Measurements from ENCODE around the gene PMEL. TPM values are rescaled to one million over a fixed set of nuclear protein-coding genes. Genes with fewer than 3 reads are reported as not detected.
"Not testable (repeated sequence)": the region's sequence is repeated elsewhere in the genome, so short reads cannot be mapped to it uniquely, and the experiment has no call there.

PMEL gene
- total RNA-seq, 2 donors from 2014 or later = 0.63 TPM; not detected in 1

DNA sequence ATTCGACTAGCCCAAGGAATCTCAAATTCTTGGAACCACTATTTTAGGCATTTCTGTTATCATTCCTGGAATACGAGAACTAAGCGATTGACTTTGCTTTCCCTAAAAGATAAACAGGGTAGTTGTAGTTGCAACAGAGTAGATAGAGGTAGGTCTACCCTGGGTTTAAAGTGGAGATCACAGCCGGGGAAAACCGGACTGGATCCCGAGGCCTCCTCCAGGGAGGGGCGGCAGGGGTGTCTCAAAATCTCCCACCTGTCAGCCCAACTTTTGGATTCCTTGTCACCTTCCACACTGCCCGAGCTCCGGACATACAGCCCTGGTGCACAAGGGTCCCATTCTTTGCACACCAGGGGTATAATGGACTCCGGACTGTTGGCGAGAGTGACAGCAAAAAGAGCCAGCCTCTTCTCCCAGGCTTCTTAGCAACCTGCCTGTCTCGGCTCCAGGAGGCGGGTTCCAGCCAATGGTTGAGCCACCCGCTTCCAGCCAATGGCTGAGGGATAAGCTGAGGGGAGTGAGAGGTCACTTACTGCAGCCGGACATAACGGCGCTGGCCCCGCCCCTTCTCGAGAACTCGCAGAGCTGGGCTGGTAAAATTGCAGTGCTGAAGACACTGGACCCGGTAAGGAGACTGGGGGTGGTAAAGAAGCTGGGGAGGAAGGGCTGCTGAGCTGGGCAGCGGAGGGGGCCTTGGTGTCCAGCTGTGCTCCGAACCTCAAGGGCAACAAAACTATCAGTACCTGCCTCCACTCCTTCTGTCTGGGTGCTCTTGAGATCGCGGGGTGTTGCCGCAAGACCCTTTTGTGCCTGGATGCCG is 31.1 kb upstream of the PMEL start, which contains the start of gene SUOX:
Gene SUOX (plus strand): TSS at position 562 of the 820 bp plus-strand sequence. CDS start 4,946 bp downstream, outside the sequence.
- Mint-ChIP-seq H3K4me1 (peaks cover 11% of the 10 kb centered on the region), H3K4me3 (no peak within 1 kb of the TSS), H3K27me3 (peaks cover 4% of the 10 kb centered on the region), H3K27ac (peak within 1 kb of the TSS; percentile 21), H3K36me3 (ENCODE audit: low read depth) (no peaks in the 10 kb centered on the region)
- ATAC-seq (peak; percentile 62), DNase-seq (no peak)
- no peaks in the 10 kb centered on the region for H3K9me3 ChIP-seq (ENCODE audit: control insufficient read depth, low read length, poor library complexity, severe bottlenecking)

DNA sequence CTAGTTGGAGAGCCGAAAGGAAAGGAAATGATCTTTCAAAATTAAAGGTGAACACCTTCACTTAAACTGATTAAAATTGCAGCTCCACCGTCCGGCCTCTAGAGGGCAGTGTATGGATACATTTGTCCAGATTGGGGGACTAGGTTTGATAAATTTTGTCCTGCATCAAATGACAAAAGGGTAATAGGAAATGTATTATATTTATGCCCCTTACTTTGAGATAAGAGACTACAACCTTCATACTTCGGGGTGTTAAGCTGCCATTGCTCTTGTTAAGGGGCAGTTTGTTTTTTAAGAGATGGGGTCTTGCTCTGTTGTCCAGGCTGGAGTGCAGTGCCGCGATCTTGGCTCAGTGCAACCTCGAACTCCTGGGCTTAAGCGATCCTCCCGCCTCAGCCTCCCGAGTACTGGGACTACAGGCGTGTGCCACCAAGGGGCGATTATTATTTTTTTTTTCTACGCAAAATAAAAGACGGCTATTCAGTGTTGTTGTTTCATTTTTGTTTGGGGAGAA is 30.4 kb upstream of the PMEL start:
- H3K9me3 ChIP-seq (ENCODE audit: control insufficient read depth, low read length, poor library complexity, severe bottlenecking) = no peaks in the 10 kb centered on the region
- Mint-ChIP-seq H3K36me3 (ENCODE audit: low read depth) (no peaks in the 10 kb centered on the region), H3K4me3 (no peak overlapping the region), H3K27ac (peak overlapping the region; percentile 21), H3K27me3 (peaks cover 4% of the 10 kb centered on the region), H3K4me1 (peaks cover 11% of the 10 kb centered on the region)
- ATAC-seq (peak; percentile 86), DNase-seq (peak; percentile 34 to 51 (median 36))

DNA sequence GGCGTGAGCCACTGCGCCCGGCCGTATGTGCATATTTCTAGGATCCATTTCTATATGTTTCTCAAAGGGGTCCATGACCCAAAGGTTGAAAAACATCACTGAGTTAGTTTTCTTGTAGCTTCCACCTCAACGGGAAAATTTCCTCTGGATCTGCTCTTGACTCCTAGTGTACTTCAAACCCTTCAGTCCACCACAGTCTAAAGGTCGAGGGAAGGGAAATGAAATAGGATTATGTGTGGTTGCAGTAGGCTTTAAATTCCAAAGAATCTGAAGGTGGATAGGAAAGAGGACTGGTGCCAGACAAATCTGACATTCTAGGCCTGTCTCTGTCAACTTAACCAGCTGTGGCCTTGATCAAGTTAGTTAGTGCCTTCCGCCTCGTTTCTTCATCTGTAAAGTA is 29.5 kb upstream of the PMEL start:
- H3K27me3 Mint-ChIP-seq = peaks cover 4% of the 10 kb centered on the region

GRCh38 chr12:55993230-55993853 is 27.5 kb upstream of the PMEL start:
- ATAC-seq (no peak), DNase-seq (no peak)
- no peak overlapping the region for H3K4me3 Mint-ChIP-seq
- H3K9me3 ChIP-seq (ENCODE audit: control insufficient read depth, low read length, poor library complexity, severe bottlenecking) = no peaks in the 10 kb centered on the region
- H3K27ac Mint-ChIP-seq = peak overlapping the region; percentile 65
- H3K36me3 Mint-ChIP-seq (ENCODE audit: low read depth) = no peaks in the 10 kb centered on the region
- peaks cover 4% of the 10 kb centered on the region for H3K27me3 Mint-ChIP-seq
- H3K4me1 Mint-ChIP-seq = peaks cover 11% of the 10 kb centered on the region

More for the DNA sequence above, 29.5 kb upstream of the PMEL start:
- ATAC-seq (no peak), DNase-seq (no peak)
- H3K9me3 ChIP-seq (ENCODE audit: control insufficient read depth, low read length, poor library complexity, severe bottlenecking) = no peaks in the 10 kb centered on the region
- Mint-ChIP-seq H3K27ac (peak overlapping the region; percentile 21), H3K4me3 (no peak overlapping the region), H3K4me1 (peaks cover 11% of the 10 kb centered on the region), H3K36me3 (ENCODE audit: low read depth) (no peaks in the 10 kb centered on the region)

DNA sequence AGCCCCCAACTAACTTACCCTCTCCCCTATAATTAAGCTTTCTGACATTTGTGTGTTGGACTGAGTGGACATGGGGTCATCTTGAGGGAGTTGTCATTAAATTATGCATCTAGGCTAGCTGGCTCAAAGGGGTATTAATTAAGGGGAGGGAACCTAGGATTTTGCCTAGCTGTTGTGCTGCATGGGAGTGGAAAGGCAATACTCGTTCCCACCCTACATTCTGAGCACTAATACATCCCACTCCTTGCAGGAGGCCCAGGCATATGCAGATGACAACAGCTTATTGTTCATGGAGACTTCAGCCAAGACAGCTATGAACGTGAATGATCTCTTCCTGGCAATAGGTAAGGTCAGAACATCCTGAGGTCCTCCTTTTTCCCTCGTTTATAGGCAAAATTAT is 25.3 kb upstream of the PMEL start:
- no peak for ATAC-seq
- Mint-ChIP-seq H3K36me3 (ENCODE audit: low read depth) (no peaks in the 10 kb centered on the region), H3K27me3 (no peaks in the 10 kb centered on the region), H3K4me3 (no peak overlapping the region), H3K27ac (no peak overlapping the region), H3K4me1 (peaks cover 4% of the 10 kb centered on the region)
- H3K9me3 ChIP-seq (ENCODE audit: control insufficient read depth, low read length, poor library complexity, severe bottlenecking) = no peaks in the 10 kb centered on the region
- no peak for DNase-seq

DNA sequence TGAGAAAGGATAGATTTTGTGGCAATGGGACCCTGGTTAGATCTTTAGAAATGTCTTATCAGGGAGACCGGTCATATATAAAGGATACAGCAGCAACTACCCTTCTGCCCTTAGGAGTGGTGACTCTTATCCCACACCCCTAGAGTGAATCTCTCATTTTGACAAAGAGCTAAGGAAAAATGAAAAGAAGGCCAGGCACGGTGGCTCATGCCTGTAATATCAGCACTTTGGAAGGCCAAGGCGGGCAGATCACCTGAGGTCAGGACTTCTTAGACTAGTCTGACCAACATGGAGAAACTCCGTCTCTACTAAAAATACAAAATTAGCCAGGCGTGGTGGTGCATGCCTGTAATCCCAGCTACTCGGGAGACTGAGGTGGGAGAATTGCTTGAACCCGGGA is 20.1 kb upstream of the PMEL start:
- H3K9me3 ChIP-seq (ENCODE audit: control insufficient read depth, low read length, poor library complexity, severe bottlenecking); H3K36me3 Mint-ChIP-seq (ENCODE audit: low read depth); H3K4me3 Mint-ChIP-seq; DNase-seq; H3K4me1 Mint-ChIP-seq; ATAC-seq; H3K27me3 Mint-ChIP-seq: not testable (repeated sequence)
- H3K27ac Mint-ChIP-seq = peak overlapping the region; percentile 21

- H3K27me3 Mint-ChIP-seq = no peaks in the 10 kb centered on the region
- H3K27ac Mint-ChIP-seq = peak overlapping the region; percentile 21
- no peaks in the 10 kb centered on the region for H3K36me3 Mint-ChIP-seq (ENCODE audit: low read depth)
- H3K9me3 ChIP-seq (ENCODE audit: control insufficient read depth, low read length, poor library complexity, severe bottlenecking) = no peaks in the 10 kb centered on the region
- DNase-seq (no peak), ATAC-seq (no peak)
- peaks cover 2% of the 10 kb centered on the region for H3K4me1 Mint-ChIP-seq
- H3K4me3 Mint-ChIP-seq = no peak overlapping the region
Observed at GRCh38 chr12:55985341-55985740, 19.5 kb upstream of the PMEL start.

DNA sequence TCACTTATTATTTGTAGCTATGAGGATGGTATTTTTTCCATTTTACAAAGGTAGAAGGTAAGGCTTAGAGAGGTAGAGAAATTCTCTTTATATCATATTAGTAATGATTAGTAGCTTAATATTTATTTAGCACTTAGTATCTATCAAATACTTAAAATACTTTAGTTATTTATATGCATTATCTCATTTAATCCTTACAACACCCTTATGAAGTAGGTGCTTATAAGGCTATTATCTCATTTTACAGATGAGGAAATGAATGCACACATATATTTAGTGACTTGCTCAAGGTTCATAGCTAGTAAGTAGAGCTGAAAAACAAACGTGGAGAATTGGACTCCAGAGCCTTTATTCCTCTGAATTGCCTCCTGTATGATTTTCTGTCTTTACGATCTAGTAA is 19.0 kb upstream of the PMEL start:
- H3K4me3 Mint-ChIP-seq = no peak overlapping the region
- no peaks in the 10 kb centered on the region for H3K27me3 Mint-ChIP-seq
- no peak for ATAC-seq
- peaks cover 6% of the 10 kb centered on the region for H3K4me1 Mint-ChIP-seq
- no peaks in the 10 kb centered on the region for H3K9me3 ChIP-seq (ENCODE audit: control insufficient read depth, low read length, poor library complexity, severe bottlenecking)
- no peaks in the 10 kb centered on the region for H3K36me3 Mint-ChIP-seq (ENCODE audit: low read depth)
- DNase-seq = no peak
- H3K27ac Mint-ChIP-seq = peak overlapping the region; percentile 21

GRCh38 chr12:55983232-55983842 is 17.5 kb upstream of the PMEL start:
- Mint-ChIP-seq H3K27me3 (no peaks in the 10 kb centered on the region), H3K4me1 (peaks cover 12% of the 10 kb centered on the region), H3K4me3 (no peak overlapping the region), H3K36me3 (ENCODE audit: low read depth) (no peaks in the 10 kb centered on the region), H3K27ac (peak overlapping the region; percentile 62)
- H3K9me3 ChIP-seq (ENCODE audit: control insufficient read depth, low read length, poor library complexity, severe bottlenecking) = no peaks in the 10 kb centered on the region
- no peak for ATAC-seq
- DNase-seq = no peak

GRCh38 chr12:55982319-55982936 is 16.6 kb upstream of the PMEL start:
- DNase-seq (no peak), ATAC-seq (no peak)
- no peaks in the 10 kb centered on the region for H3K36me3 Mint-ChIP-seq (ENCODE audit: low read depth)
- no peaks in the 10 kb centered on the region for H3K27me3 Mint-ChIP-seq
- H3K4me3 Mint-ChIP-seq = no peak overlapping the region
- H3K9me3 ChIP-seq (ENCODE audit: control insufficient read depth, low read length, poor library complexity, severe bottlenecking) = no peaks in the 10 kb centered on the region
- H3K27ac Mint-ChIP-seq = no peak overlapping the region
- peaks cover 17% of the 10 kb centered on the region for H3K4me1 Mint-ChIP-seq

- not testable (repeated sequence) for DNase-seq; H3K27me3 Mint-ChIP-seq; H3K4me3 Mint-ChIP-seq; H3K36me3 Mint-ChIP-seq (ENCODE audit: low read depth); ATAC-seq; H3K9me3 ChIP-seq (ENCODE audit: control insufficient read depth, low read length, poor library complexity, severe bottlenecking); H3K27ac Mint-ChIP-seq
- peaks cover 18% of the 10 kb centered on the region for H3K4me1 Mint-ChIP-seq
Observed at GRCh38 chr12:55981882-55982281, 16.0 kb upstream of the PMEL start.

GRCh38 chr12:55979069-55979468 is 13.2 kb upstream of the PMEL start:
- Mint-ChIP-seq H3K27me3 (no peaks in the 10 kb centered on the region), H3K27ac (peak overlapping the region; percentile 84), H3K4me3 (no peak overlapping the region), H3K4me1 (peaks cover 23% of the 10 kb centered on the region), H3K36me3 (ENCODE audit: low read depth) (no peaks in the 10 kb centered on the region)
- no peaks in the 10 kb centered on the region for H3K9me3 ChIP-seq (ENCODE audit: control insufficient read depth, low read length, poor library complexity, severe bottlenecking)
- ATAC-seq = no peak
- DNase-seq = no peak

GRCh38 chr12:55978393-55978792 is 12.6 kb upstream of the PMEL start:
- H3K4me1 Mint-ChIP-seq = peaks cover 23% of the 10 kb centered on the region
- H3K27me3 Mint-ChIP-seq = no peaks in the 10 kb centered on the region
- no peak for ATAC-seq
- no peak overlapping the region for H3K4me3 Mint-ChIP-seq
- no peak for DNase-seq
- no peaks in the 10 kb centered on the region for H3K36me3 Mint-ChIP-seq (ENCODE audit: low read depth)
- H3K27ac Mint-ChIP-seq = peak overlapping the region; percentile 84
- H3K9me3 ChIP-seq (ENCODE audit: control insufficient read depth, low read length, poor library complexity, severe bottlenecking) = no peaks in the 10 kb centered on the region
